Mesenchymal stem cell (in vitro differentiated cells and primary cell): ENCODE data around the gene CLK1. TPM values are rescaled to one million over a fixed set of nuclear protein-coding genes. Genes with fewer than 3 reads are reported as not detected.

Experiments
- DNase-seq: peaks from one replicate; pipeline ENCODE4 v3.0.0-alpha.2; 2013
- H2AFZ ChIP-seq: one replicate; pipeline ENCODE4 v1.6.1; 2013; ENCODE audit warnings: low read depth, mild to moderate bottlenecking, control low read depth, inconsistent platforms, low read length, moderate library complexity
- H2AK5ac ChIP-seq: 2 replicates; pipeline ENCODE4 v1.6.1; 2013; ENCODE audit warnings: low read length, moderate library complexity, mild to moderate bottlenecking, inconsistent platforms; ENCODE audit not compliant: severe bottlenecking
- H2BK120ac ChIP-seq: one replicate; pipeline ENCODE4 v1.6.1; 2013; ENCODE audit warnings: low read depth, mild to moderate bottlenecking, inconsistent platforms, low read length, moderate library complexity
- H2BK12ac ChIP-seq, 2 experiments: one replicate each; pipeline ENCODE4 v1.6.1; 2013; ENCODE audit warnings: inconsistent platforms in 2 of 2, low read length in 2 of 2, mild to moderate bottlenecking in 2 of 2, moderate library complexity in 2 of 2, control low read depth in 1 of 2
- H2BK15ac ChIP-seq: one replicate; pipeline ENCODE4 v1.6.1; 2013; ENCODE audit warnings: mild to moderate bottlenecking, low read depth, inconsistent platforms; ENCODE audit not compliant: poor library complexity, severe bottlenecking
- H2BK5ac ChIP-seq: 2 replicates; pipeline ENCODE4 v1.6.1; 2013; ENCODE audit warnings: low read depth, mild to moderate bottlenecking, low read length, control low read depth, inconsistent platforms; ENCODE audit not compliant: poor library complexity, severe bottlenecking
- H3K14ac ChIP-seq, 2 experiments: one replicate each; pipeline ENCODE4 v1.6.1; 2013; ENCODE audit warnings: inconsistent platforms in 2 of 2, low read length in 2 of 2, control low read depth in 1 of 2, mild to moderate bottlenecking in 1 of 2, moderate library complexity in 1 of 2
- H3K18ac ChIP-seq, 2 experiments: one replicate each; pipeline ENCODE4 v1.6.1; 2013; ENCODE audit warnings: inconsistent platforms in 2 of 2, low read length in 2 of 2, control low read depth in 1 of 2, low read depth in 1 of 2, mild to moderate bottlenecking in 1 of 2
- H3K23ac ChIP-seq, 2 experiments: one replicate each; pipeline ENCODE4 v1.6.1; 2013; ENCODE audit warnings: inconsistent platforms in 2 of 2, low read length in 2 of 2, mild to moderate bottlenecking in 2 of 2, moderate library complexity in 2 of 2, control low read depth in 1 of 2
- H3K27ac ChIP-seq: 2 replicates; pipeline ENCODE4 v1.5.1; 2013; ENCODE audit warnings: mild to moderate bottlenecking, moderate library complexity, low read length, control low read depth, inconsistent platforms; ENCODE audit not compliant: poor library complexity, severe bottlenecking
- H3K27me3 ChIP-seq, 2 experiments: 2 replicates each; pipeline versions ENCODE4 v1.6.1 to v1.7.0; 2013; ENCODE audit warnings: low read length in 2 of 2, mild to moderate bottlenecking in 2 of 2, moderate library complexity in 2 of 2, control low read depth in 1 of 2, inconsistent platforms in 1 of 2; ENCODE audit not compliant: control insufficient read depth in 1 of 2, insufficient read depth in 1 of 2
- H3K36me3 ChIP-seq, 2 experiments: 2 replicates each; pipeline versions ENCODE4 v1.6.1 to v1.7.0; 2013; ENCODE audit warnings: low read length in 2 of 2, control low read depth in 1 of 2, inconsistent platforms in 1 of 2, low read depth in 1 of 2, mild to moderate bottlenecking in 1 of 2; ENCODE audit not compliant: insufficient read depth in 2 of 2, control insufficient read depth in 1 of 2
- H3K4ac ChIP-seq, 2 experiments: one replicate each; pipeline ENCODE4 v1.6.1; 2013; ENCODE audit warnings: inconsistent platforms in 2 of 2, low read length in 2 of 2, mild to moderate bottlenecking in 2 of 2, moderate library complexity in 2 of 2, control low read depth in 1 of 2, low read depth in 1 of 2
- H3K4me1 ChIP-seq: 2 replicates; pipeline ENCODE4 v1.6.1; 2013; ENCODE audit warnings: low read depth, low read length, control low read depth; ENCODE audit not compliant: control insufficient read depth, insufficient read depth
- H3K4me2 ChIP-seq: 2 replicates; pipeline ENCODE4 v1.6.1; 2013; ENCODE audit warnings: low read length, mild to moderate bottlenecking, inconsistent platforms; ENCODE audit not compliant: poor library complexity, severe bottlenecking
- H3K4me3 ChIP-seq, 2 experiments: 2 replicates each; pipeline versions ENCODE4 v1.5.1 to v1.7.0; 2013; ENCODE audit warnings: low read length in 2 of 2, mild to moderate bottlenecking in 2 of 2, control low read depth in 1 of 2, low read depth in 1 of 2; ENCODE audit not compliant: insufficient read depth in 1 of 2
- H3K79me1 ChIP-seq: replicated peaks from 2 replicates; pipeline ENCODE4 v1.6.1; 2013; ENCODE audit warnings: mild to moderate bottlenecking, control low read depth, low read length, inconsistent platforms; ENCODE audit not compliant: poor library complexity, severe bottlenecking
- H3K9ac ChIP-seq: 2 replicates; pipeline ENCODE4 v1.7.0; 2013; ENCODE audit warnings: mild to moderate bottlenecking, low read length, moderate library complexity
- H3K9me3 ChIP-seq: 2 replicates; pipeline ENCODE4 v1.7.0; 2013; ENCODE audit warnings: mild to moderate bottlenecking, low read length; ENCODE audit not compliant: control insufficient read depth
- H4K8ac ChIP-seq: one replicate; pipeline ENCODE4 v1.6.1; 2013; ENCODE audit warnings: inconsistent platforms, mild to moderate bottlenecking, low read length, moderate library complexity
- H4K91ac ChIP-seq: one replicate; pipeline ENCODE4 v1.6.1; 2013; ENCODE audit warnings: mild to moderate bottlenecking, low read length, inconsistent platforms
- WGBS: methylation state at CpG from one replicate; pipeline ENCODE4 v1.1.7; 2013; ENCODE audit warnings: mixed read lengths; 5-methylcytosine and 5-hydroxymethylcytosine counted together
- small RNA-seq: library from polyadenylated mRNA; stranded (forward); fragments of <200 nt; extraction: miRNeasy Mini kit (QIAGEN cat#:217004); gene quantifications from one replicate; pipeline ENCODE3, GENCODE V24; 2013; ENCODE audit warnings: low read depth

Gene CLK1

DNA sequence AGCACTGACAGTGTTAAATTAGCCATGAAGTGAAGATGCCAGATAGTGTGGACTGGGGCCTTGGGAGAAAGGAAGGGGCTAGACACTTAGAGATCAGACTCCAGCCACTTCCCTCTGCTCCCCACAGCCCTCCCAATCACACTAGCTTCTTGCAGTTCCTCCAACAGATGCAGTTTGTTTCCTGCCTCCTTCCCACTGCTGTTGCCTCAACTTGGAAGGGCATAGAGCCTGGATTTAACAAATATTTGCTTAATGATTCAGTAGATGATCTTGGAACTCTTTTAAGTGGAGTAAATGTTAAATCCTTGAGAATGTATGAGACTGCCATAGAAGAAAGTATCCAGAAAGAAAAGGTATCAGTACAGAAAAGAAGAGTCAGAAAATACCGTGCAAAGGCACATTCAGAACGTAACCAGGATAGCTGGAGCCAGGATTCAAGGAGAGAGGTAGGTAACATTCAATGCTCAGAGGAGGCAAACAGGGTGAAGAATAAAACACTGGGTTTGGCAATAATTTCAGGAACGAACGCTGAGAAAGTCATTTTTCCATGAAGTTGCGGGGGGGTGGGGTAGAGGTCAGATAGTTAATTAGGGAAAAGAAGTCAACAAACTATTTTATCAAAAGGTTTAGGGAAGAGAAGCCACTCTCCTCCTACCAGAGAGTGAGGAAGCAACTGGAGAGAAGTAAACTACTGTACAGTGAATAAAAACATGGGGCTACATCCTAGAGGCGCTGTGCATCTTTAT lies 54.0 kb downstream of the CLK1 start:
- peak; percentile 72 for DNase-seq
- Histone ChIP-seq H3K27ac (peak overlapping the region; percentile 53), H2BK120ac (peak overlapping the region; percentile 71), H3K4me3 (peak overlapping the region in 1 of 2 experiments; percentile 100), H2BK5ac (peak overlapping the region; percentile 9), H3K4ac (peak overlapping the region; percentile 7 to 40), H3K9me3 (no peaks in the 10 kb centered on the region), H3K18ac (peak overlapping the region; percentile 69 to 75), H3K79me1 (peaks cover 1% of the 10 kb centered on the region), H4K91ac (peak overlapping the region; percentile 21), H2AFZ (peak overlapping the region; percentile 66), H3K36me3 (peaks cover under 1 to 23% of the 10 kb centered on the region in 2 experiments), H3K9ac (peak overlapping the region; percentile 99), H4K8ac (peak overlapping the region; percentile 92), H2BK15ac (no peak overlapping the region), H3K4me2 (peak overlapping the region; percentile 58), H3K23ac (no peak overlapping the region), H2AK5ac (no peak overlapping the region), H3K14ac (no peak overlapping the region), H3K27me3 (no peaks in the 10 kb centered on the region), H2BK12ac (peak overlapping the region; percentile 52 to 79), H3K4me1 (peaks cover 7% of the 10 kb centered on the region)
- WGBS: 36% methylated on average over 6 of the region's 6 CpGs

DNA sequence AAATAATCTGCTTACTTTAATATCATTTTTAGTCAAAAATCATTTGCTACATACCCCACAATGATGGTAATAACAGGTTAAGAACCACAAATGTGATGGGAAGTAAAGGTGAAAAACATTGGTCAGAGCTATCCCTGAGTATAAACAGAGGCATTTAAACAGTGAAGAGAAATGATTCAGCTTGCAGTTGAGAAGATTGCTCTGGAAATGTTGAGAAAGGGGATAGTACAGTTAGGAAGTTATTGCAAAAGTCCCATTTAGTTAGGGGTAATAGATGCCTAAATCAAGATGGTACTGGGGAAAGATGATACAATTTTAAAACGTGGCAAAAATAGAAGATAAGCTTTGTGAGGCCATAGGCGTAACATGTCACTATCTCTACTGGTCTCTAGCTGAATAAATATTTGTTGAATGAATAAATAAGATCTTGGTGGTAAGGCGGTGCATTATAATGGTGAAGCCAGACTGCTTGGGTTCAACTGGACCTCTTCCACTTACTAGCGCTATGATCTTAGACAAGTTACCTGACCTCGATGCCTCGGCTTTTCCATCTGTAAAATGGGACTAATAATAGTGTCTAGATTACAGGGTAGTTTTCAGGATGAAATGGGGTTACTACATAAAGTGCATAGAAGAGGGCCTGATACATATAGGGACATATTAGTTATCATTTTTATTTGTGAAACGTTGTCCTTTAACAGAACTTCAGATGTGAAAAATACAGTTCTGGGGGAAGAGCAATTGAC lies 54.8 kb downstream of the CLK1 start:
- Histone ChIP-seq H3K23ac (no peak overlapping the region), H3K18ac (no peak overlapping the region), H3K9me3 (no peaks in the 10 kb centered on the region), H2BK120ac (no peak overlapping the region), H3K27me3 (no peaks in the 10 kb centered on the region), H4K91ac (no peak overlapping the region), H3K4me3 (peak overlapping the region in 1 of 2 experiments; percentile 100), H2BK15ac (no peak overlapping the region), H3K36me3 (peaks cover 0 to 16% of the 10 kb centered on the region in 2 experiments), H3K4me1 (peaks cover 7% of the 10 kb centered on the region), H3K9ac (peak overlapping the region; percentile 99), H2BK5ac (no peak overlapping the region), H2AK5ac (no peak overlapping the region), H2BK12ac (no peak overlapping the region), H3K27ac (peak overlapping the region; percentile 4), H3K4me2 (no peak overlapping the region), H3K4ac (no peak overlapping the region), H3K14ac (no peak overlapping the region), H2AFZ (no peak overlapping the region), H3K79me1 (no peaks in the 10 kb centered on the region), H4K8ac (no peak overlapping the region)
- WGBS: 91% methylated on average over 7 of the region's 7 CpGs
- peak; percentile 40 for DNase-seq

Small RNA genes within 50 kb of the gene (small RNA-seq; reads per million reads assigned to genes)
- gene RF00019 (not detected), gene RNA5SP115 (not detected), gene RNU6-312P (not detected), gene RNU6-31P (not detected), gene RNU6-762P (not detected)
